ENCODE results near the gene NEUROD2.

The NEUROD2 gene

GRCh38 chr17:39625198-39625785 is 17.6 kb upstream of the NEUROD2 start:
- no peak for DNase-seq (ENCODE audit: low read depth)
- no peak overlapping the region for H3K4me3 ChIP-seq (ENCODE audit: low read depth, low read length)
- TF ChIP-seq CTCF (IDR thresholded peaks at IDR 0.05; ENCODE audit: insufficient read depth, low read depth, low read length, missing control alignments) = no peak

- no peak for TF ChIP-seq CTCF (IDR thresholded peaks at IDR 0.05; ENCODE audit: insufficient read depth, low read depth, low read length, missing control alignments)
- no peak overlapping the region for H3K4me3 ChIP-seq (ENCODE audit: low read depth, low read length)
- DNase-seq (ENCODE audit: low read depth) = no peak
These were observed 16.6 kb upstream of the NEUROD2 start for GRCh38 chr17:39624313-39624712.

- peak; percentile 80 for DNase-seq (ENCODE audit: low read depth)
- peak; percentile 92 for TF ChIP-seq CTCF (IDR thresholded peaks at IDR 0.05; ENCODE audit: insufficient read depth, low read depth, low read length, missing control alignments)
- no peak overlapping the region for H3K4me3 ChIP-seq (ENCODE audit: low read depth, low read length)
These were observed 15.7 kb upstream of the NEUROD2 start for GRCh38 chr17:39623356-39623950.

- peak; percentile 74 for DNase-seq (ENCODE audit: low read depth)
- TF ChIP-seq CTCF (IDR thresholded peaks at IDR 0.05; ENCODE audit: insufficient read depth, low read depth, low read length, missing control alignments) = no peak
- peak overlapping the region; percentile 22 for H3K4me3 ChIP-seq (ENCODE audit: low read depth, low read length)
These were observed 14.8 kb upstream of the NEUROD2 start for GRCh38 chr17:39622380-39623006.

DNA sequence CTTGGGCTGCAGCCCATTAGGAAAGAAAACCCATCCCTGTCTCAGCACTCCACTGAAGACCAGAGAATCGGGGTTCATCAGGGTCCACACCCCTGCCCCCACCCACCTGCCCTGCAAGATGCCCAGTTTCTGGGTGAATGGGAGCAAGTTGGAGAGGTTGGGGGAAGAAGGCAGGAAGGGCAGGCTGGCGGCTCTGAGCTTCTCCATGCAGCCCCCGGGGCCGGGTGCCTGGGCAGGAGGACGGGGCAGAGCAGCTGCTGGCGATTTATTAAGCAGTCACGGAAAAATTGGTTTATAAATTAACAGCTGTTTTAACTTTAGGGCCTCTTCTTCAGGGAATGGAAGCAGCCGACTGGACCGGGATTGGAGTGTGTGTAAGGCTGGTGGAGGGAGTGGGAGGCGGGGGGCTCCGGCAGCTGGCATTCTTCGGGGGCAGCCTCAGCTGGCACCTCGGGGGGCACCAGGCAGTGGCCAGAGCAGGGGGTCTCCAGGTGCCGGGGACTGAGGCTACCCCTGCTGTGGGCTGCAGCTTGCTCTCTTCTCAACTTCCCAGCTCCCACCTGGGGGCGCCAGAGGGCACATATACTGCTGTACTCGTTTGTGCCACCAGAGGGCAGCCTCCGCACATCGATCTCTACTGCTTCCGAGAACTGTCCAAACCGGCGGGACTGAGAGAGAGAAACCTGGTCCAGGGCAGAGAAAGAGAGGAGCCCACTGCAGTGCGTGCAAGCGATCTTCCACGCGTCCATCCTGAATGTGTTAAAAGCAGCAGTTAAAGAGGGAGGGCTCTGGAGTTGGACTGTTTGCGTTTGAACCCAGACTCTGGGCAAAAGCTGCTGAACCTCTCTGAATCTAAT is 14.0 kb upstream of the NEUROD2 start:
- TF ChIP-seq CTCF (IDR thresholded peaks at IDR 0.05; ENCODE audit: insufficient read depth, low read depth, low read length, missing control alignments) = peak; percentile 100
- peak; percentile 89 for DNase-seq (ENCODE audit: low read depth)
- H3K4me3 ChIP-seq (ENCODE audit: low read depth, low read length) = peak overlapping the region; percentile 22

DNA sequence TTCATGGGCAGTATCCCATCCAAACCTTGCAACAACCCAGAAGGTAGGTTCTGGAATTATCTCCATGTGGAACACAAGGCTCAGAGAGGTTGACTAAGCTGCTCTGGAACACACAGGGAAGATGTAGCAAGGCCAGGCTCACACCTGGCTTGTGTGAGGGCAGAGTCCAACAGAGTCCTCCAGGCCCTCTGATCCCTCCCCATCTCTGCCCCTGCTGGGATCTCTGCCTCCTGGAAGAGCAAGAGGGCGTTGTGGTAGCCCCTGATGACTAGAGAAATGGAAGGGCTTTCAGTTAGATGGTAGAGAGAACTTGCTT is 12.0 kb upstream of the NEUROD2 start:
- TF ChIP-seq CTCF (IDR thresholded peaks at IDR 0.05; ENCODE audit: insufficient read depth, low read depth, low read length, missing control alignments) = no peak
- H3K4me3 ChIP-seq (ENCODE audit: low read depth, low read length) = no peak overlapping the region
- no peak for DNase-seq (ENCODE audit: low read depth)

Data from GM12865 (cell line).